Mucosa of stomach (tissue), 1 donor: ENCODE measurements around the gene TOR1AIP2.
"Not testable (repeated sequence)": the region's sequence is repeated elsewhere in the genome, so short reads cannot be mapped to it uniquely, and the experiment has no call there.

Experiments used
- H3K27me3 ChIP-seq: one replicate; pipeline ENCODE4 v1.7.0; 2013; ENCODE audit warnings: mild to moderate bottlenecking, low read length; ENCODE audit not compliant: control insufficient read depth, insufficient read depth
- H3K36me3 ChIP-seq: one replicate; pipeline ENCODE4 v1.7.0; 2013; ENCODE audit warnings: low read length; ENCODE audit not compliant: control insufficient read depth, insufficient read depth
- H3K4me1 ChIP-seq: one replicate; pipeline ENCODE4 v1.7.0; 2013; ENCODE audit warnings: mild to moderate bottlenecking, low read length; ENCODE audit not compliant: control insufficient read depth, insufficient read depth
- H3K4me3 ChIP-seq: one replicate; pipeline ENCODE4 v1.7.0; 2013; ENCODE audit warnings: low read length
- H3K9ac ChIP-seq: one replicate; pipeline ENCODE4 v1.7.0; 2013; ENCODE audit warnings: mild to moderate bottlenecking, low read length, moderate library complexity
- H3K9me3 ChIP-seq: one replicate; pipeline ENCODE4 v1.7.0; 2013; ENCODE audit warnings: mild to moderate bottlenecking, low read length, moderate library complexity; ENCODE audit not compliant: control insufficient read depth
- donor health status: Pancreatic carcinoma.

TOR1AIP2 gene

GRCh38 chr1:179836686-179837445, 40.7 kb downstream of the TOR1AIP2 start:
- H3K4me3 ChIP-seq, H3K9ac ChIP-seq, H3K36me3 ChIP-seq, H3K4me1 ChIP-seq, H3K9me3 ChIP-seq, H3K27me3 ChIP-seq: not testable (repeated sequence)

GRCh38 chr1:179831852-179832699, 45.5 kb downstream of the TOR1AIP2 start:
- no peak overlapping the region for H3K9ac ChIP-seq
- H3K36me3 ChIP-seq, result no peaks in the 10 kb centered on the region
- H3K9me3 ChIP-seq, result no peaks in the 10 kb centered on the region
- peaks cover 3% of the 10 kb centered on the region for H3K27me3 ChIP-seq
- H3K4me1 ChIP-seq, result no peaks in the 10 kb centered on the region
- H3K4me3 ChIP-seq, result no peak overlapping the region

- no peaks in the 10 kb centered on the region for H3K9me3 ChIP-seq
- H3K9ac ChIP-seq, result no peak overlapping the region
- H3K27me3 ChIP-seq, result peaks cover 3% of the 10 kb centered on the region
- H3K4me1 ChIP-seq, result no peaks in the 10 kb centered on the region
- no peak overlapping the region for H3K4me3 ChIP-seq
- H3K36me3 ChIP-seq, result no peaks in the 10 kb centered on the region
These were observed 46.4 kb downstream of the TOR1AIP2 start for GRCh38 chr1:179831225-179831624.

- no peak overlapping the region for H3K9ac ChIP-seq
- no peaks in the 10 kb centered on the region for H3K4me1 ChIP-seq
- H3K9me3 ChIP-seq, result no peaks in the 10 kb centered on the region
- H3K4me3 ChIP-seq, result no peak overlapping the region
- H3K27me3 ChIP-seq, result peaks cover 3% of the 10 kb centered on the region
- no peaks in the 10 kb centered on the region for H3K36me3 ChIP-seq
These were observed 49.0 kb downstream of the TOR1AIP2 start for GRCh38 chr1:179828554-179829110.

- no peak overlapping the region for H3K4me3 ChIP-seq
- no peaks in the 10 kb centered on the region for H3K36me3 ChIP-seq
- no peak overlapping the region for H3K9ac ChIP-seq
- no peaks in the 10 kb centered on the region for H3K9me3 ChIP-seq
- H3K27me3 ChIP-seq, result peaks cover 3% of the 10 kb centered on the region
- no peaks in the 10 kb centered on the region for H3K4me1 ChIP-seq
These were observed 50.9 kb downstream of the TOR1AIP2 start for GRCh38 chr1:179826626-179827280.

- no peak overlapping the region for H3K4me3 ChIP-seq
- H3K9me3 ChIP-seq, result no peaks in the 10 kb centered on the region
- no peaks in the 10 kb centered on the region for H3K36me3 ChIP-seq
- H3K4me1 ChIP-seq, result no peaks in the 10 kb centered on the region
- H3K27me3 ChIP-seq, result peaks cover 3% of the 10 kb centered on the region
- no peak overlapping the region for H3K9ac ChIP-seq
These were observed 51.7 kb downstream of the TOR1AIP2 start for GRCh38 chr1:179825798-179826460.

- Histone ChIP-seq H3K27me3 (peaks cover 3% of the 10 kb centered on the region), H3K9me3 (no peaks in the 10 kb centered on the region), H3K4me3 (no peak overlapping the region), H3K9ac (no peak overlapping the region), H3K4me1 (no peaks in the 10 kb centered on the region), H3K36me3 (no peaks in the 10 kb centered on the region)
These were observed 52.4 kb downstream of the TOR1AIP2 start for GRCh38 chr1:179825206-179825605.

GRCh38 chr1:179824265-179824664, 53.3 kb downstream of the TOR1AIP2 start:
- no peaks in the 10 kb centered on the region for H3K4me1 ChIP-seq
- no peaks in the 10 kb centered on the region for H3K9me3 ChIP-seq
- no peak overlapping the region for H3K4me3 ChIP-seq
- H3K9ac ChIP-seq, result no peak overlapping the region
- no peaks in the 10 kb centered on the region for H3K36me3 ChIP-seq
- peaks cover 3% of the 10 kb centered on the region for H3K27me3 ChIP-seq

- no peaks in the 10 kb centered on the region for H3K4me1 ChIP-seq
- H3K27me3 ChIP-seq, result no peaks in the 10 kb centered on the region
- H3K9me3 ChIP-seq, result no peaks in the 10 kb centered on the region
- H3K36me3 ChIP-seq, result no peaks in the 10 kb centered on the region
- H3K9ac ChIP-seq, result no peak overlapping the region
- H3K4me3 ChIP-seq, result no peak overlapping the region
These were observed 53.9 kb downstream of the TOR1AIP2 start for GRCh38 chr1:179823693-179824092.

GRCh38 chr1:179822065-179822464, 55.5 kb downstream of the TOR1AIP2 start:
- H3K9ac ChIP-seq, result no peak overlapping the region
- H3K4me3 ChIP-seq, result no peak overlapping the region
- H3K4me1 ChIP-seq, result no peaks in the 10 kb centered on the region
- H3K9me3 ChIP-seq, result no peaks in the 10 kb centered on the region
- H3K27me3 ChIP-seq, result no peaks in the 10 kb centered on the region
- no peaks in the 10 kb centered on the region for H3K36me3 ChIP-seq

- Histone ChIP-seq H3K4me3 (no peak overlapping the region), H3K9me3 (no peaks in the 10 kb centered on the region), H3K27me3 (no peaks in the 10 kb centered on the region), H3K9ac (no peak overlapping the region), H3K4me1 (no peaks in the 10 kb centered on the region), H3K36me3 (no peaks in the 10 kb centered on the region)
These were observed 56.1 kb downstream of the TOR1AIP2 start for GRCh38 chr1:179821524-179821923.
